ENCODE measurements around the gene CEP126. TPM values are rescaled to one million over a fixed set of nuclear protein-coding genes. Genes with fewer than 3 reads are reported as not detected.
A peak's percentile ranks its signal among the peaks of the same experiment; 100 is the strongest.
"Not testable (repeated sequence)": the region's sequence is repeated elsewhere in the genome, so short reads cannot be mapped to it uniquely, and the experiment has no call there.

CEP126 gene
- polyA plus RNA-seq, 1 donor = 5.9 TPM

DNA sequence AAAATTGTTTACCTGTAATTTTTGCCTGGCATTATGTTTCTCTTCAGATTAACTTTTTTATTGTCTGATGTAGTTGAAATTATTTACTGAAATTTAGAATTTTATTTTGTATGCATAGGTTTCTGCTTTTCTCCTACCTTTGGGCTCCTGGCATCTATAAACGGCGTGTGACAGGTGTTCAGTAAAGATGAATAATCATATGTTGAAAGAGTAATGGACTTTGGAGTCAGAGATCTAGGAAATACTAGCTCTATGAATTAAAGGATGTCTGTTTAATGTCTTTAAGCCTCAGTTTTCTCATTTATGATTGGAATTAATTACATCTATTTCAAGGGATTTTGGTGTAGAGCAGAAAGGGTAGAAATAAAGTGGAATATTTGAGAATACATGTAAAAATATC lies 8.7 kb downstream of the CEP126 start:
- no peak overlapping the region for H3K4me3 ChIP-seq (ENCODE audit: low read length)
- no peak overlapping the region for H3K27ac ChIP-seq (ENCODE audit: low read length)
- no peaks in the 10 kb centered on the region for H3K27me3 ChIP-seq (ENCODE audit: control insufficient read depth, insufficient read depth, low read length)
- no CpG with 5 or more reads among the region's 2 CpGs for WGBS (ENCODE audit: insufficient coverage, low lambda C conversion rate)
- no peaks in the 10 kb centered on the region for H3K36me3 ChIP-seq (ENCODE audit: control insufficient read depth, insufficient read depth, low read length)
- DNase-seq = peak; percentile 22 to 54
- no peaks in the 10 kb centered on the region for H3K4me1 ChIP-seq (ENCODE audit: control insufficient read depth, insufficient read depth, low read length)
- no peaks in the 10 kb centered on the region for H3K9me3 ChIP-seq (ENCODE audit: control insufficient read depth, low read depth, low read length)

DNA sequence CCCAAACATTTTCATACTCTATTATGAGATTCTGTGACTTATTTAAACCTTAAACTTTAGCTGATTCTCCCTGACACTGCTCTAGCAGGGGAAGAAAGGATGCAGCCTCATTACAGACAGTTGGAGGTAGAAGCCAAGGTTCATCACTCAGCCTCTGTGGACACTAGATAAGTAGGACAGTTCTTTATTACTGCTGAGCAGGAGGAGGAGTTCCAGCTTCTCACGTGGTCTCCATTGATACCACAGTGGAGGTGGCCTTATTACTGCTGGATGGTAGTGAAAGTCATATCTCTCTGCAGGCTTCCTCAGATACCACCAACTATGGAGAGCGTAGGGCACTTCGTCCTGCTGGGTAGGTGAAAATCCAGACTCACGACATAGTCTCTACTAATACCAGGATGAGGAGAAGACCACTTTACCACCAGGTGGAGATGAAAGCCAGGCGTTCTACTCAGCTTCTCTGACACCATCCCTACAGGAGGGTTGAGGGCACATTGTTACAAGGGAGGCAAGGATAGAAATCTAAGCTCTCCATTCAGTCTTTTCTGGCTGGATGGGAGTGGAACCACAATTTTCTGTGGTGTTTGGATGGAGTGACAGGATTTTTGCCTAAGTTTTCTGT lies 14.6 kb downstream of the CEP126 start:
- WGBS (ENCODE audit: insufficient coverage, low lambda C conversion rate) = no CpG with 5 or more reads among the region's 5 CpGs
- Histone ChIP-seq H3K36me3 (ENCODE audit: control insufficient read depth, insufficient read depth, low read length) (no peaks in the 10 kb centered on the region), H3K27me3 (ENCODE audit: control insufficient read depth, insufficient read depth, low read length) (no peaks in the 10 kb centered on the region), H3K9me3 (ENCODE audit: control insufficient read depth, low read depth, low read length) (no peaks in the 10 kb centered on the region), H3K4me3 (ENCODE audit: low read length) (no peak overlapping the region), H3K4me1 (ENCODE audit: control insufficient read depth, insufficient read depth, low read length) (no peaks in the 10 kb centered on the region), H3K27ac (ENCODE audit: low read length) (no peak overlapping the region)
- DNase-seq = peak; percentile 35 to 60

DNA sequence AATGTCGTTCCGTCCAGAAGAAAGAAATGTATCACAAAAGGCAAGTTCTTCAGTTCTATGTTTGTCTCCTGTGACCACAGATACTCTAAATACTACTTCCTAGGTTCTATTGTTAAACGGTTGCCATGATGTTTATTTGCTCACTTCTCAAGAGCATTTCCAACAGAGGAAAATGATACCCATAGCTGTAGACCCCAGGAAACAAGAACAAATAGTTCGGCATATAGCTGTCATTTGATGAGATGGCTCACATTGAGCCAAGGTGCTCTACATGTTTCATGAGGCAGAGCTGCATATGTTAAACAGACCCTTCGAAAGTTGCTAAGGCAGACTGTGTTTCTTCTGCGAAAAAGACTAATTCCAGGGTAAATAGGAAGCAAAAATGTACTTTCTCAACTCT lies 16.9 kb downstream of the CEP126 start:
- no peaks in the 10 kb centered on the region for H3K36me3 ChIP-seq (ENCODE audit: control insufficient read depth, insufficient read depth, low read length)
- no peak overlapping the region for H3K27ac ChIP-seq (ENCODE audit: low read length)
- no peaks in the 10 kb centered on the region for H3K4me1 ChIP-seq (ENCODE audit: control insufficient read depth, insufficient read depth, low read length)
- H3K27me3 ChIP-seq (ENCODE audit: control insufficient read depth, insufficient read depth, low read length) = no peaks in the 10 kb centered on the region
- DNase-seq = no peak
- H3K9me3 ChIP-seq (ENCODE audit: control insufficient read depth, low read depth, low read length) = no peaks in the 10 kb centered on the region
- H3K4me3 ChIP-seq (ENCODE audit: low read length) = no peak overlapping the region
- WGBS (ENCODE audit: insufficient coverage, low lambda C conversion rate) = 73% methylated on average over 3 of the region's 6 CpGs

- 83% methylated on average over 2 of the region's 3 CpGs for WGBS (ENCODE audit: insufficient coverage, low lambda C conversion rate)
- H3K9me3 ChIP-seq (ENCODE audit: control insufficient read depth, low read depth, low read length) = no peaks in the 10 kb centered on the region
- no peaks in the 10 kb centered on the region for H3K4me1 ChIP-seq (ENCODE audit: control insufficient read depth, insufficient read depth, low read length)
- no peaks in the 10 kb centered on the region for H3K36me3 ChIP-seq (ENCODE audit: control insufficient read depth, insufficient read depth, low read length)
- no peaks in the 10 kb centered on the region for H3K27me3 ChIP-seq (ENCODE audit: control insufficient read depth, insufficient read depth, low read length)
- no peak overlapping the region for H3K4me3 ChIP-seq (ENCODE audit: low read length)
- no peak for DNase-seq
- H3K27ac ChIP-seq (ENCODE audit: low read length) = no peak overlapping the region
These were observed 26.2 kb downstream of the CEP126 start for GRCh38 chr11:101940901-101941520.

GRCh38 chr11:101944923-101945322 lies 30.1 kb downstream of the CEP126 start:
- H3K27me3 ChIP-seq (ENCODE audit: control insufficient read depth, insufficient read depth, low read length) = no peaks in the 10 kb centered on the region
- 66% methylated on average over 2 of the region's 2 CpGs for WGBS (ENCODE audit: insufficient coverage, low lambda C conversion rate)
- no peaks in the 10 kb centered on the region for H3K9me3 ChIP-seq (ENCODE audit: control insufficient read depth, low read depth, low read length)
- H3K27ac ChIP-seq (ENCODE audit: low read length) = no peak overlapping the region
- H3K36me3 ChIP-seq (ENCODE audit: control insufficient read depth, insufficient read depth, low read length) = no peaks in the 10 kb centered on the region
- no peak for DNase-seq
- H3K4me1 ChIP-seq (ENCODE audit: control insufficient read depth, insufficient read depth, low read length) = no peaks in the 10 kb centered on the region
- no peak overlapping the region for H3K4me3 ChIP-seq (ENCODE audit: low read length)

DNA sequence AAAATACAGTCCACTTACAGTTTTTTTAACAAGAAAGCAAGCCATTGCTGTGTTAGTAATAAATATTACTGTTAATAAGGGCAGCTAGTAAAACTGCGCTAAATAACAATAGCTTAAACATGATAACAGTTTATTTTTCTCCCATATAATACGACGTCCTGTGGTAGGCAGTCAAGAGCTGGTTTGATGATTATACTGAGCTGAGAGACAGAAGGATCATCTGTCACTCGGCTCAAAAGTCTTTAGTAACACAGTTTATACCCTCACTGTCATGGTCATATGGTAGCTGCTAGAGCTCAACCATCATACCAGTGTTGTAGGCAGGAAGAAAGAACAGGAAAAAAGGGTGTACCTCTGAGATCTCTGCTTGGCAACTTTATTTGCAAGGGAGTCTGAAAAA lies 30.6 kb downstream of the CEP126 start:
- 60% methylated on average over 3 of the region's 4 CpGs for WGBS (ENCODE audit: insufficient coverage, low lambda C conversion rate)
- Histone ChIP-seq H3K9me3 (ENCODE audit: control insufficient read depth, low read depth, low read length) (no peaks in the 10 kb centered on the region), H3K36me3 (ENCODE audit: control insufficient read depth, insufficient read depth, low read length) (no peaks in the 10 kb centered on the region), H3K27ac (ENCODE audit: low read length) (no peak overlapping the region), H3K4me3 (ENCODE audit: low read length) (no peak overlapping the region), H3K4me1 (ENCODE audit: control insufficient read depth, insufficient read depth, low read length) (no peaks in the 10 kb centered on the region), H3K27me3 (ENCODE audit: control insufficient read depth, insufficient read depth, low read length) (no peaks in the 10 kb centered on the region)
- DNase-seq = no peak

GRCh38 chr11:101949680-101950220 lies 34.9 kb downstream of the CEP126 start:
- no peak for DNase-seq
- WGBS (ENCODE audit: insufficient coverage, low lambda C conversion rate) = no CpG with 5 or more reads among the region's 1 CpG
- Histone ChIP-seq H3K27me3 (ENCODE audit: control insufficient read depth, insufficient read depth, low read length) (no peaks in the 10 kb centered on the region), H3K9me3 (ENCODE audit: control insufficient read depth, low read depth, low read length) (no peaks in the 10 kb centered on the region), H3K36me3 (ENCODE audit: control insufficient read depth, insufficient read depth, low read length) (no peaks in the 10 kb centered on the region), H3K4me3 (ENCODE audit: low read length) (no peak overlapping the region), H3K27ac (ENCODE audit: low read length) (no peak overlapping the region), H3K4me1 (ENCODE audit: control insufficient read depth, insufficient read depth, low read length) (no peaks in the 10 kb centered on the region)

DNA sequence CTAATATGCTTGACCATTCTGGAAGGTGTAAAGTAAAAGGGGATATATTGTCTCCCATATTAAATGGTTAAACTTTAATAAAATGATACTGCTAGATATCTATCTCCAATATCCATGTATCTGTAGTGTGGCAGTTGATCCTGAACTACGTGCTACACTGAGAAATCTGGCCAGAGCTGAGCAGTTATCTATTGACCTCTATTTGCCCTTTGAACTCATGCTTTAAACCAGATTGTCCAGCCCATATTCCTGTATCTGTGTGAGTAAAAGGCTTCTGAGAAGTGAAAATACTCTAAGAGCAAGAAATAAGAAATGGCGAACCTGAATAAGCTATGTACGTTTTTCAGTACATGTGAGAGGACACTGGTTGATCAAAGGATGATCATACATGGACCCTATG lies 40.5 kb downstream of the CEP126 start:
- Histone ChIP-seq H3K4me1 (ENCODE audit: control insufficient read depth, insufficient read depth, low read length) (no peaks in the 10 kb centered on the region), H3K9me3 (ENCODE audit: control insufficient read depth, low read depth, low read length) (no peaks in the 10 kb centered on the region), H3K27ac (ENCODE audit: low read length) (no peak overlapping the region), H3K4me3 (ENCODE audit: low read length) (no peak overlapping the region), H3K36me3 (ENCODE audit: control insufficient read depth, insufficient read depth, low read length) (peaks cover 3% of the 10 kb centered on the region), H3K27me3 (ENCODE audit: control insufficient read depth, insufficient read depth, low read length) (no peaks in the 10 kb centered on the region)
- WGBS (ENCODE audit: insufficient coverage, low lambda C conversion rate) = 93% methylated on average over 2 of the region's 3 CpGs
- no peak for DNase-seq

DNA sequence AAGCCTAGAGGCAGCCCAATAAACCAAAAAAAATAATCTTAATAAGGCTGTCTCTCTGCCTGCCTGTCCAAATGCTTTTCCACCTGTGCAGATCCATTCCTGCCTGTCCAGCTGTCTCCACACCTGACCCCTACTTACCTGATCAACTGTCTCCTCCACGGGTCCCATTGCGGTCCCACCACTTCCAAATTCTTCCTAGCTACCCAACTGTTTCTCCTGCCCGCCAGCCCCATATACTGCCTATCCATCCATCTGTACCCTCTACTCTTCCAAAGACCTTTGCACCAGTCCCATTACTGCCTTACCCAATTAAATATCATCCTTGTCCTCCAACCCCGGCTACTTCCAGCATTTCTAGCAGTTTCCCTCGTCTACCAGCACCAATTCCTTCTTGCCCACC lies 40.9 kb downstream of the CEP126 start:
- Histone ChIP-seq H3K27me3 (ENCODE audit: control insufficient read depth, insufficient read depth, low read length) (no peaks in the 10 kb centered on the region), H3K9me3 (ENCODE audit: control insufficient read depth, low read depth, low read length) (no peaks in the 10 kb centered on the region), H3K36me3 (ENCODE audit: control insufficient read depth, insufficient read depth, low read length) (peaks cover 3% of the 10 kb centered on the region), H3K27ac (ENCODE audit: low read length) (no peak overlapping the region), H3K4me1 (ENCODE audit: control insufficient read depth, insufficient read depth, low read length) (no peaks in the 10 kb centered on the region), H3K4me3 (ENCODE audit: low read length) (no peak overlapping the region)
- WGBS (ENCODE audit: insufficient coverage, low lambda C conversion rate) = 100% methylated on average over 1 of the region's 5 CpGs
- DNase-seq = no peak

DNA sequence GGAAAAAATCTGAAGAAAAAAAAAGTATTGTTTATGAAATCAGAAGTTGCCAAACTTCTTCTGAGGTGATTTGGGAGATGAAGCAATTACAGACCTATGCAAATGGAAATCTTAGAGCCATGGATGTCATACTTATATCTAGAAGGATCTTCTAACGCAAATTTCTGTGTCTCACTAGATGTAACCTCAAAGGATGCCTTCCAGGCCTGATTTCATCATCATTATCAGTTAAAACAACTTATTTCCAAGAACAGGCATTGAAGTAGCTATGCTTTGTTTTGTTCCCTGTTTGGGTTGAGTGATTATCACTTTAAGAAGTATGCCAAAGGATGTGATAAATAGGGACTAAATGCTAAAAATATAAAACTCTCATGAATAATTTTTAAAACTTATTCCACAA lies 45.4 kb downstream of the CEP126 start:
- H3K27me3 ChIP-seq (ENCODE audit: control insufficient read depth, insufficient read depth, low read length) = no peaks in the 10 kb centered on the region
- H3K4me3 ChIP-seq (ENCODE audit: low read length) = no peak overlapping the region
- no peaks in the 10 kb centered on the region for H3K4me1 ChIP-seq (ENCODE audit: control insufficient read depth, insufficient read depth, low read length)
- peaks cover 3% of the 10 kb centered on the region for H3K36me3 ChIP-seq (ENCODE audit: control insufficient read depth, insufficient read depth, low read length)
- DNase-seq = no peak
- no CpG with 5 or more reads among the region's 1 CpG for WGBS (ENCODE audit: insufficient coverage, low lambda C conversion rate)
- H3K9me3 ChIP-seq (ENCODE audit: control insufficient read depth, low read depth, low read length) = no peaks in the 10 kb centered on the region
- H3K27ac ChIP-seq (ENCODE audit: low read length) = no peak overlapping the region

DNA sequence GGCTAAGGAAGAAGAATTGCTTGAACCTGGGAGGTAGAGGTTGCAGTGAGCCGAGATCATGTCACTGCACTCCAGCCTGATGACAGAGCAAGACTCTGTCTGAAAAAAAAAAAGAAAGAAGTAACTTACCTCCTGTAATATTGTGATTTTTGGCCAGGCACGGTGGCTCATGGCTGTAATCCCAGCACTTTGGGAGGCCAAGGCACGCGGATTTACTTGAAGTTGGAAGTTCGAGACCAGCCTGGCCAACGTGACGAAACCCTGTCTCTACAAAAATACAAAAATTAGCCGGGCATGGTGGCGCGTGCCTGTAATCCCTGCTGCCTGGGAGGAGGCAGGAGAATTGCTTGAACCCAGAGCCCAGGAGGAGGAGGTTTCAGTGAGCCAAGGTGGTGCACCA lies 49.4 kb downstream of the CEP126 start:
- H3K27ac ChIP-seq (ENCODE audit: low read length); H3K36me3 ChIP-seq (ENCODE audit: control insufficient read depth, insufficient read depth, low read length); H3K9me3 ChIP-seq (ENCODE audit: control insufficient read depth, low read depth, low read length); DNase-seq; H3K27me3 ChIP-seq (ENCODE audit: control insufficient read depth, insufficient read depth, low read length); H3K4me3 ChIP-seq (ENCODE audit: low read length); H3K4me1 ChIP-seq (ENCODE audit: control insufficient read depth, insufficient read depth, low read length): not testable (repeated sequence)
- WGBS (ENCODE audit: insufficient coverage, low lambda C conversion rate) = no CpG with 5 or more reads among the region's 10 CpGs

All from large intestine (tissue), 3 donors.